PC-3 (cell line): ENCODE data around the gene SH3BGR. TPM values are rescaled to one million over a fixed set of nuclear protein-coding genes. Genes with fewer than 3 reads are reported as not detected.
A peak's percentile ranks its signal among the peaks of the same experiment; 100 is the strongest.

ENCODE experiments used
- ATAC-seq: fragments of 200-7000 bp; cut with Tn5 transposase; 2 replicates; pipeline ENCODE4 v1.9.1; 2020; ENCODE audit warnings: mild to moderate bottlenecking, moderate library complexity
- BruUV-seq: library from RNA; stranded (reverse); fragments of 400-500 nt; replicated peaks from 2 replicates; lab custom pipeline; 2021; lab: Mats Ljungman, UMichigan
- CTCF ChIA-PET: fragments of 300-600 bp; sonication (Branson Sonifier 250); formaldehyde crosslinking; loops from one replicate; lab custom pipeline; 2022; ENCODE audit warnings: antibody characterized with exemption; lab: Charles Lee
- POLR2A ChIA-PET: fragments of 300-600 bp; sonication (Branson Sonifier 250); formaldehyde crosslinking; loops from one replicate; lab custom pipeline; 2022; ENCODE audit warnings: antibody characterized with exemption; ENCODE audit not compliant: unreplicated experiment; lab: Charles Lee
- DNase-seq: peaks from one replicate; pipeline ENCODE4 v3.0.0-alpha.2; 2015
- H2AFZ ChIP-seq: fragments of 300-600 bp; sonication (generic); 2 replicates; pipeline ENCODE4 v1.6.0; 2016; ENCODE audit warnings: antibody characterized with exemption, low read length
- H3F3A ChIP-seq: fragments of 300-600 bp; sonication (generic); one replicate; pipeline ENCODE4 v1.6.0; 2017; ENCODE audit warnings: antibody characterized with exemption, low read length, control low read depth, mild to moderate bottlenecking; ENCODE audit not compliant: unreplicated experiment
- H3K27ac ChIP-seq: fragments of 300-600 bp; sonication (generic); 2 replicates; pipeline ENCODE4 v1.5.1; 2016; ENCODE audit warnings: mild to moderate bottlenecking, low read length
- H3K27me3 ChIP-seq: fragments of 300-600 bp; sonication (generic); 2 replicates; pipeline ENCODE4 v1.6.1; 2016; ENCODE audit warnings: low read length, mixed read lengths
- H3K36me3 ChIP-seq: fragments of 300-600 bp; sonication (generic); 2 replicates; pipeline ENCODE4 v1.6.1; 2016; ENCODE audit warnings: low read depth, mixed run types, low read length, mixed read lengths
- H3K4me1 ChIP-seq: fragments of 300-600 bp; sonication (generic); 2 replicates; pipeline ENCODE4 v1.5.1; 2016; ENCODE audit warnings: low read length; ENCODE audit not compliant: insufficient read depth
- H3K4me2 ChIP-seq: fragments of 300-600 bp; sonication (generic); 2 replicates; pipeline ENCODE4 v1.6.0; 2016; ENCODE audit warnings: low read length
- H3K4me3 ChIP-seq: fragments of 300-600 bp; sonication (generic); 2 replicates; pipeline ENCODE4 v1.5.1; 2016; ENCODE audit warnings: mild to moderate bottlenecking, low read length, mixed read lengths
- H3K79me2 ChIP-seq: fragments of 300-600 bp; sonication (generic); 2 replicates; pipeline ENCODE4 v1.6.1; 2017; ENCODE audit warnings: low read length, mixed read lengths
- H3K9ac ChIP-seq: fragments of 300-600 bp; sonication (generic); 2 replicates; pipeline ENCODE4 v1.6.0; 2016; ENCODE audit warnings: mild to moderate bottlenecking, low read length
- H3K9me2 ChIP-seq: fragments of 300-600 bp; sonication (generic); replicated peaks from 2 replicates; pipeline ENCODE4 v1.6.1; 2016; ENCODE audit warnings: mixed run types, low read length, mixed read lengths
- H3K9me3 ChIP-seq: fragments of 300-600 bp; sonication (generic); 2 replicates; pipeline ENCODE4 v1.6.1; 2016; ENCODE audit warnings: low read length, mixed read lengths
- H4K20me1 ChIP-seq: fragments of 300-600 bp; sonication (generic); 2 replicates; pipeline ENCODE4 v1.6.1; 2016; ENCODE audit warnings: low read length, mixed read lengths
- EZH2 ChIP-seq: fragments of 300-600 bp; sonication (generic); IDR thresholded peaks from one replicate; pipeline ENCODE4 v1.6.1; 2017; ENCODE audit warnings: antibody characterized with exemption, mild to moderate bottlenecking, low read length; ENCODE audit not compliant: unreplicated experiment
- EZH2phosphoT487 ChIP-seq: fragments of 300-600 bp; sonication (generic); IDR thresholded peaks from 2 replicates; pipeline ENCODE4 v1.6.1; 2018; ENCODE audit warnings: mild to moderate bottlenecking, antibody characterized with exemption, low read length, borderline replicate concordance
- intact Hi-C: fragments of 100-400 bp; cut with micrococcal nuclease; formaldehyde crosslinking; loops from 2 replicates; pipeline ENCODE4 v1.9.0; 2023
- total RNA-seq: library from RNA; depleted of rRNA; stranded (reverse); fragments of >200 nt; gene quantifications from 2 replicates; pipeline ENCODE4 v1.2.3, GENCODE V29; 2014
- TF ChIP-seq, protein P1 (sequence below): fragments of 300-600 bp; sonication (generic); conservative IDR thresholded peaks from 2 replicates; pipeline ENCODE4 v1.5.1; 2017; ENCODE audit warnings: antibody characterized with exemption, low read depth, mild to moderate bottlenecking, low read length

The SH3BGR gene
- total RNA-seq, 1 experiment from 2014 or later: 1.3 TPM

DNA sequence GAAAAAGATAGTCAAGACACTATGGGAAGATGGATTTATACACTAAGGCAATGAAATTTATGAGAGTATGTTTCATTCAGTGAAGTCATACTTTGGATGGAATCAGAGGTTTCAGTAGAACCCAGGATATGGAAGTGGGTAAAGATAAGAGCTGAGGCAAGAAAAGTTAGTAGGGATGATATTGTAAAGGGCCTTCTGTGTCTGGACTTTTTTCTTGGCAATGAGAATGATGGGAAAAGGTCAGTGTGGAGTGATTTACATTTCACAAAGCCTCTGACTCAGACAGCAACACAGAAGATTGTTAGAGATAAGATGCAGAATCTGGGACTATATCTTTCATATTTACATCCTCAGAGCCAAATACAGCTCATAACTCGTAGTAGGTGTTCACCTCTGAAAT is 32.1 kb downstream of the SH3BGR start:
- DNase-seq (peak; percentile 48), ATAC-seq (peak; percentile 67)
- H2AFZ ChIP-seq: no peak overlapping the region
- H3K27ac ChIP-seq: no peak overlapping the region
- H3K9me2 ChIP-seq: no peaks in the 10 kb centered on the region
- no peaks in the 10 kb centered on the region for H3K27me3 ChIP-seq
- ChIA-PET POLR2A (interaction anchor here (0.7 kb wide), 1 partner anchor 28 kb away, joined by 3 read pairs; no protein-coding TSS in a partner anchor), CTCF (no interaction called here)
- intact Hi-C loops: no loop called here
- H3K9me3 ChIP-seq: no peaks in the 10 kb centered on the region
- no peaks in the 10 kb centered on the region for H4K20me1 ChIP-seq
- no peaks in the 10 kb centered on the region for H3K79me2 ChIP-seq
- H3F3A ChIP-seq: no peaks in the 10 kb centered on the region
- H3K36me3 ChIP-seq: no peaks in the 10 kb centered on the region
- no TSS peak for BruUV-seq
- no peak overlapping the region for H3K4me2 ChIP-seq
- H3K4me1 ChIP-seq: peaks cover 9% of the 10 kb centered on the region; the same call in 1 of the 2 replicates
- TF ChIP-seq, protein P1, sequence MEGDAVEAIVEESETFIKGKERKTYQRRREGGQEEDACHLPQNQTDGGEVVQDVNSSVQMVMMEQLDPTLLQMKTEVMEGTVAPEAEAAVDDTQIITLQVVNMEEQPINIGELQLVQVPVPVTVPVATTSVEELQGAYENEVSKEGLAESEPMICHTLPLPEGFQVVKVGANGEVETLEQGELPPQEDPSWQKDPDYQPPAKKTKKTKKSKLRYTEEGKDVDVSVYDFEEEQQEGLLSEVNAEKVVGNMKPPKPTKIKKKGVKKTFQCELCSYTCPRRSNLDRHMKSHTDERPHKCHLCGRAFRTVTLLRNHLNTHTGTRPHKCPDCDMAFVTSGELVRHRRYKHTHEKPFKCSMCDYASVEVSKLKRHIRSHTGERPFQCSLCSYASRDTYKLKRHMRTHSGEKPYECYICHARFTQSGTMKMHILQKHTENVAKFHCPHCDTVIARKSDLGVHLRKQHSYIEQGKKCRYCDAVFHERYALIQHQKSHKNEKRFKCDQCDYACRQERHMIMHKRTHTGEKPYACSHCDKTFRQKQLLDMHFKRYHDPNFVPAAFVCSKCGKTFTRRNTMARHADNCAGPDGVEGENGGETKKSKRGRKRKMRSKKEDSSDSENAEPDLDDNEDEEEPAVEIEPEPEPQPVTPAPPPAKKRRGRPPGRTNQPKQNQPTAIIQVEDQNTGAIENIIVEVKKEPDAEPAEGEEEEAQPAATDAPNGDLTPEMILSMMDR: no peak
- no peak for TF ChIP-seq EZH2
- no peak for TF ChIP-seq EZH2phosphoT487
- H3K4me3 ChIP-seq: no peak overlapping the region
- no peak overlapping the region for H3K9ac ChIP-seq

DNA sequence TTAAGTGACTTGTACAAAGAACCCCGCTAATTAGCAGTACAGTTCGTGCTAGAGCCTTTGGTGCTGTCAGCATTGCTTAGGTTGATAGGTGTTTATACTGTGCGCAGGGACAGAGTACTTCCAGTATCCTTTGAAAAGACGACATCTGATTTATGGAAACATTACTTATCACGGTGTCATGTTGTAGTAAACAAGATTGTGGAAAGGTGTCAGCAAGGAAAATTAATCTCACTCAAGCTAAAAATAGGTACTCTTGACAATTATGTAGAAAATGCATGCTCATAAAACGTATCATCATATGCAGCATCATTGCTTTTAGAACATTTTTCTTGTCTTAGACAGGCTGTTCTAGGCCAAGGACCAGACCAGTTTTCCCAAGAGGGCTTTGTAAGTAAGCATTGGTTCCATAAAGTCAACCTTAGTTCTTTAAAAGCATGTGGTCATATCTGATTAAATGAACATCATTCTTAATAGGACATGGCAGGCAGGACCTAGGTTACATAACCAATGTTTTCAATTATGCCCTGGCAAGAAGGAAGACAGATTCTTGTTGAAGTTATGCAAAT is 33.0 kb downstream of the SH3BGR start:
- H3K4me1 ChIP-seq: peaks cover 9% of the 10 kb centered on the region; the same call in 1 of the 2 replicates
- BruUV-seq: no TSS peak
- DNase-seq: no peak
- POLR2A ChIA-PET: no interaction called here
- CTCF ChIA-PET: no interaction called here
- no peak overlapping the region for H2AFZ ChIP-seq
- H3K9me3 ChIP-seq: no peaks in the 10 kb centered on the region
- H3K27ac ChIP-seq: no peak overlapping the region
- H3K4me3 ChIP-seq: no peak overlapping the region
- no peaks in the 10 kb centered on the region for H4K20me1 ChIP-seq
- no peaks in the 10 kb centered on the region for H3F3A ChIP-seq
- H3K79me2 ChIP-seq: no peaks in the 10 kb centered on the region
- no peaks in the 10 kb centered on the region for H3K9me2 ChIP-seq
- no peak for TF ChIP-seq EZH2
- TF ChIP-seq EZH2phosphoT487: no peak
- TF ChIP-seq, protein P1: no peak
- H3K9ac ChIP-seq: no peak overlapping the region
- H3K36me3 ChIP-seq: no peaks in the 10 kb centered on the region
- no peak for ATAC-seq
- no peaks in the 10 kb centered on the region for H3K27me3 ChIP-seq
- intact Hi-C loops: no loop called here
- no peak overlapping the region for H3K4me2 ChIP-seq

DNA sequence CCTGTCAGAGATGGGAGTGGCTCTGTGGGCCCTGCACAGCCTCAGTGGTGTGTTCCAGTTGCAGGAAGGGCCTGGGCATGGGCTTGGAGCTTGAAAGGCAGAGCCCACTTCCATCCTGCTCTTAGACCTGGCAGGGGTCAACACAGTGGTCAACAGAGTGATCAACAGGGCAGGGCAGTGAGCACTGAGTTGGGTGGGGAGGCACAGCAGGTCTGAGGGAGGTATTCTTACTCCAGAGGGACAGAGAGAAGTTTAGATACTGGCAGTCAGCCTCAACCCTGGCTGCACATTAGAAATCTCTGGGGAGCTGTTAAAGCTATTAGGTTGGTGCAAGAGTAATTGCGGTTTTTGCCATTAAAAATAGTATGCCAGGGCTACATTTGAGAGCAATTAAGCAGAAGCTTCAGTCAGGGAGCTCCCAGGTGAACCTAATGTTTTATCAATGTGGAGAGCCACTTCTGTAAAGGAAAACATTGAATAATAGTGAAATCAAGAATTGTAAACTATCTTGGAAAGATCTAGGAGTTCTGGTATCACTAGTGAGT is 37.7 kb downstream of the SH3BGR start:
- no peak overlapping the region for H3K4me2 ChIP-seq
- H3K9me2 ChIP-seq: no peaks in the 10 kb centered on the region
- intact Hi-C loops: no loop called here
- ChIA-PET CTCF (no interaction called here), POLR2A (no interaction called here)
- no peaks in the 10 kb centered on the region for H3K9me3 ChIP-seq
- H4K20me1 ChIP-seq: no peaks in the 10 kb centered on the region
- H3K4me1 ChIP-seq: no peaks in the 10 kb centered on the region
- TF ChIP-seq, protein P1: no peak
- no peak for TF ChIP-seq EZH2phosphoT487
- no peak for TF ChIP-seq EZH2
- no peaks in the 10 kb centered on the region for H3F3A ChIP-seq
- H3K79me2 ChIP-seq: no peaks in the 10 kb centered on the region
- H3K4me3 ChIP-seq: no peak overlapping the region
- no TSS peak for BruUV-seq
- DNase-seq (no peak), ATAC-seq (no peak)
- no peak overlapping the region for H2AFZ ChIP-seq
- no peaks in the 10 kb centered on the region for H3K36me3 ChIP-seq
- H3K9ac ChIP-seq: no peak overlapping the region
- H3K27me3 ChIP-seq: no peaks in the 10 kb centered on the region
- no peak overlapping the region for H3K27ac ChIP-seq
